Glutamatergic neuron (in vitro differentiated cells): ENCODE results near the gene C17orf107. TPM values are rescaled to one million over a fixed set of nuclear protein-coding genes. Genes with fewer than 3 reads are reported as not detected.
"Not testable (repeated sequence)": the region's sequence is repeated elsewhere in the genome, so short reads cannot be mapped to it uniquely, and the experiment has no call there.

Experiments used
- DNase-seq: peaks from one replicate; pipeline ENCODE4 v3.0.0; 2022
- H3K27ac Mint-ChIP-seq: one replicate; pipeline ENCODE4 v1.8.0; 2020; ENCODE audit warnings: mild to moderate bottlenecking, mixed read lengths, inconsistent platforms; ENCODE audit not compliant: unreplicated experiment
- H3K27me3 Mint-ChIP-seq: one replicate; pipeline ENCODE4 v1.8.0; 2020; ENCODE audit warnings: mild to moderate bottlenecking, moderate library complexity, mixed read lengths, inconsistent platforms; ENCODE audit not compliant: unreplicated experiment
- H3K36me3 Mint-ChIP-seq: one replicate; pipeline ENCODE4 v1.8.0; 2020; ENCODE audit warnings: mild to moderate bottlenecking, mixed read lengths, inconsistent platforms; ENCODE audit not compliant: unreplicated experiment
- H3K4me1 Mint-ChIP-seq: one replicate; pipeline ENCODE4 v1.8.0; 2020; ENCODE audit warnings: mild to moderate bottlenecking, low read depth, mixed read lengths, inconsistent platforms; ENCODE audit not compliant: unreplicated experiment
- H3K4me3 Mint-ChIP-seq: one replicate; pipeline ENCODE4 v1.8.0; 2020; ENCODE audit warnings: mild to moderate bottlenecking, mixed read lengths, inconsistent platforms; ENCODE audit not compliant: unreplicated experiment
- H3K9me3 Mint-ChIP-seq: one replicate; pipeline ENCODE4 v1.8.0; 2020; ENCODE audit warnings: mild to moderate bottlenecking, moderate library complexity, mixed read lengths, inconsistent platforms; ENCODE audit not compliant: unreplicated experiment
- total RNA-seq: library from RNA; stranded (reverse); fragmentation: NEBNext Ultra II Directional; extraction: Animal tissue kit (Norgen Biotek cat#: 25700); gene quantifications from one replicate; pipeline ENCODE4 v1.2.1, GENCODE V29; 2021; ENCODE audit not compliant: unreplicated experiment
- TF ChIP-seq, protein P1 (sequence below): fragments of 200-600 bp; sonication (generic); IDR thresholded peaks from one replicate; pipeline ENCODE4 v1.5.0; 2021; ENCODE audit not compliant: partially characterized antibody, unreplicated experiment

C17orf107 gene
- total RNA-seq, 1 donor from 2014 or later, result 11.1 TPM

DNA sequence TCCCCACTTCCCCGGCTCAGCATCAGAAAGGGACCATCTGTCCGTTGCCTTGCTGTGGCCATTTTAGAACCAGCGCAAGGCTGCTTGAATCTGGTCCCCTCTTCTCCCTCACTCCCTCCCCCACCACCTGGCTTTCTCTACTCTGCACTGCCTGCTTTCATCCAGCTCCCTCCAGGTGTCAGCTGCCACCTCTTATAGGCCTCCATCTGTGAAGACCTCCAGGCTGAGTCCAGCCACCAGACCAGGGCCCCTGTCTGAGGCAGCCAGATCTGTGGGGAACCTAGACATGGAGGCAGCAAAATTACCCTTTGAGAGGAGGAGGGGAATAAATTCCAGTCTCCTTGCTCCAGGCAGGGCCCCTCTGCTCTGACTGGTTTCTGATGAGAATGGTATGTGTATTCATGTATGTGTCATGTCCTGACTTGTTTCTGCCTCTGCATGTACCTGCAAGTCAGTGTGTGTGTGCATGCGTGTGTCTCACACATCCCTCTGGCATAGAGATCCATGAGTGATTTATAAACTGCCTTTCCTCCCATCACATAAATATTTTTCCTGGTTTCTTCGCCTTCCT is 45.1 kb upstream of the C17orf107 start:
- H3K27ac Mint-ChIP-seq, result peak overlapping the region; percentile 92
- H3K27me3 Mint-ChIP-seq, result peaks cover 15% of the 10 kb centered on the region
- TF ChIP-seq, protein P1, sequence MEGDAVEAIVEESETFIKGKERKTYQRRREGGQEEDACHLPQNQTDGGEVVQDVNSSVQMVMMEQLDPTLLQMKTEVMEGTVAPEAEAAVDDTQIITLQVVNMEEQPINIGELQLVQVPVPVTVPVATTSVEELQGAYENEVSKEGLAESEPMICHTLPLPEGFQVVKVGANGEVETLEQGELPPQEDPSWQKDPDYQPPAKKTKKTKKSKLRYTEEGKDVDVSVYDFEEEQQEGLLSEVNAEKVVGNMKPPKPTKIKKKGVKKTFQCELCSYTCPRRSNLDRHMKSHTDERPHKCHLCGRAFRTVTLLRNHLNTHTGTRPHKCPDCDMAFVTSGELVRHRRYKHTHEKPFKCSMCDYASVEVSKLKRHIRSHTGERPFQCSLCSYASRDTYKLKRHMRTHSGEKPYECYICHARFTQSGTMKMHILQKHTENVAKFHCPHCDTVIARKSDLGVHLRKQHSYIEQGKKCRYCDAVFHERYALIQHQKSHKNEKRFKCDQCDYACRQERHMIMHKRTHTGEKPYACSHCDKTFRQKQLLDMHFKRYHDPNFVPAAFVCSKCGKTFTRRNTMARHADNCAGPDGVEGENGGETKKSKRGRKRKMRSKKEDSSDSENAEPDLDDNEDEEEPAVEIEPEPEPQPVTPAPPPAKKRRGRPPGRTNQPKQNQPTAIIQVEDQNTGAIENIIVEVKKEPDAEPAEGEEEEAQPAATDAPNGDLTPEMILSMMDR, result no peak
- H3K36me3 Mint-ChIP-seq, result no peaks in the 10 kb centered on the region
- DNase-seq, result peak; percentile 49
- peaks cover 7% of the 10 kb centered on the region for H3K9me3 Mint-ChIP-seq
- H3K4me1 Mint-ChIP-seq, result peaks cover 36% of the 10 kb centered on the region
- H3K4me3 Mint-ChIP-seq, result peak overlapping the region; percentile 59

DNA sequence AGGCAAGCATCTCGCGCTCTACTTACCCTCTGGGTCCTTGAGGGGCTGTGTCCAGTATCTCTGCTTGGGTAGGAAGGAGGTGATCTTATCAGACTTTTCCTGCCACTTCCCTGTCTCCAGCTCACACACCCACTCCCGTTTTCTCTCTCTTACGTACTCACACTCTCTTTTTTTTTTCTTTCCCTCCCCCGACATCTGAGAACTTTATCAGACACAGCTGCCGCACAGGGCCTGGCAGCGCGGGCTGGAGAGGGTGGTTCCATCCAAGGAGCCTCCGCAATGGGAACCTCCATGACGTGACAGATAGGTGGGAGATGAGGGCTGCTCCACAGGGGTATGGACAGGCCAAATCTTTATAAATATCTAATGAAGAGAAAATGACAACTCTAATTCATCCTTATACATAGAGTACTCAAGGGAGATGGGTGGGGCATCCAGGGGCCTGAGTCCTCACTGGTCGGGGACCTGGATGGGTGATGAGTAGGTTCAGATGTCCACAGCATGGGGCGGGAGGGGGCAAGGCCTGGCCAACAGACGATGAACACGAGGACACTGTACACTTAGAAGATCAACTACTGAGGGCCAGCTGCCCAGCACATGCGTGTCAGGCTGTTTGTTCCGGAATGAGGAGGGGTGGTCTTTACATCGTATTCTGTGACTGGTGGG is 42.9 kb upstream of the C17orf107 start:
- no peak for DNase-seq
- peaks cover 7% of the 10 kb centered on the region for H3K9me3 Mint-ChIP-seq
- peaks cover 41% of the 10 kb centered on the region for H3K4me1 Mint-ChIP-seq
- peaks cover 15% of the 10 kb centered on the region for H3K27me3 Mint-ChIP-seq
- H3K4me3 Mint-ChIP-seq, result no peak overlapping the region
- H3K36me3 Mint-ChIP-seq, result no peaks in the 10 kb centered on the region
- H3K27ac Mint-ChIP-seq, result peak overlapping the region; percentile 53
- TF ChIP-seq, protein P1, result no peak

DNA sequence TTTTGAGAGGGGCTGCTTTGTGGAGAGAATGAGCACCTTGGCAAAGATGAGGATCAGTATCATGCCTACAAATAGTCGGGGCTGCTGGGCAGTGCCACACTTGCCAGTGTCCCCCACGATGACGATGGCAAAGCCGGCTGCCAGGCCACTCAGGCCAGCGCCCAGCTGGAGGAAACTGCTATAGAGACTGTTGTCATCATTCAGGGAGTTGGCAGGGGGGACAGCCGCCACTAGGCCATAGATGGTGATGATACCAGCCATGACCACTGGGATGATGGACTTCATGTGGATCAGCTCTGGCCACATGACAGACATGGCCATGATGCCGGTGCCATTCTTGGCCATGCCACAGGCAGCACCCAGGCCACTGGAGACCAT is 42.4 kb upstream of the C17orf107 start:
- Mint-ChIP-seq H3K27me3 (peaks cover 15% of the 10 kb centered on the region), H3K27ac (peak overlapping the region; percentile 53), H3K4me1 (peaks cover 41% of the 10 kb centered on the region), H3K4me3 (no peak overlapping the region), H3K36me3 (no peaks in the 10 kb centered on the region), H3K9me3 (peaks cover 7% of the 10 kb centered on the region)
- TF ChIP-seq, protein P1, result no peak
- no peak for DNase-seq

DNA sequence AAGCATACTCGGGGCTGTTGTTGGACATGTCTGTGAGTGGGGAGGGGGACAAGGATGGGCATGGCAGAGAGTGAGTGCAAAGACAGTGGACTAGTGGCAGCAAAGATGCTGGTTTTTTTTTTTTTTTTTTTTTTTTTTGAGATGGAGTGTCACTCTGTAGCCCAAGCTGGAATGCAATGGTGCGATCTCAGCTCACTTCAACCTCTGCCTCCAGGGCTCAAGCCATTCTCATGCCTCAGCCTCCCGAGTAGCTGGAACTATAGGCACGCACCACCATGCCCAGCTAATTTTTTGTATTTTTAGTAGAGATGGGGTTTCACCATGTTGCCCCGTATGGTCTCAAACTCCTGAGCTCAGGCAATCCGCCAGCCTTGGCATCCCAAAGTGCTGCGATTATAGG is 42.0 kb upstream of the C17orf107 start:
- Mint-ChIP-seq H3K4me1 (peaks cover 41% of the 10 kb centered on the region), H3K27me3 (peaks cover 12% of the 10 kb centered on the region)
- not testable (repeated sequence) for H3K9me3 Mint-ChIP-seq, H3K4me3 Mint-ChIP-seq, DNase-seq, H3K27ac Mint-ChIP-seq, H3K36me3 Mint-ChIP-seq

DNA sequence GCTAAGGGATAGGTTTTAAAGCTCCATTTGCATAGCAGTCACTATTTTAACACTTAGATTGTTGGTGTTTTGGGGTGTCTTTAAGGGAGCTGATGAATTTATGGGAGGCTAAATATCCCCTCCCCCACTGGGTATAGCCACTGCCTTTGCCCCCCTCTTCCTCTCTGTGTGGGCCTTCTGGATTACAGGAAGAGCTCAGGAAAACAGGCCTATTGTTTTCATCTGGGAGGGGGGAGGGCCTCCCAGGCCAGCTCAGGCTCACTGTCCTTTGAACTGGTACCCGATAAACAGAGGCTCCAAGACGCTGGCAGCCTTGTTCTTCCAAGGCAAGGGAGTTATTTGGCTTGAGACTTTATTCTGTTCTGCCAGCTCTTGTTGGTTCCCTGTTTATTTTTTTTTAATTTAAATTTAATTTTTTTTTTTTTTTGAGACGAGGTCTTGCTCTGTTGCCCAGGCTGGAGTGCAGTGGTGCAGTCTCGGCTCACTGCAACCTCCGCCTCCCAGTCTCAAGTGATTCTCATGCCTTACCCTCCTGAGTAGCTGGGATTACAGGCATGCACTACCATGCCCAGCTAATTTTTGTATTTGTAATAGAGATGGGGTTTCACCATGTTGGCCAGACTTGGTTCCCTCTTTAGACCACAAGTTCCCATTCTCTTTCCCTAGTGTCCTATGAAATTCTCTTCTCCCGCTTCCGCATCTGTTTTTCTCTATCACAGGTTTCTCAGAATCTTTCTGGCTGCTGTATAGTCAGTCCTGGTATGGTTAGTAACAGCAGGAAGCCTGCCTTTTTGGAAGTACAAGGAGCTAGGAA is 41.1 kb upstream of the C17orf107 start:
- no peak overlapping the region for H3K4me3 Mint-ChIP-seq
- TF ChIP-seq, protein P1, result no peak
- no peaks in the 10 kb centered on the region for H3K36me3 Mint-ChIP-seq
- H3K9me3 Mint-ChIP-seq, result peaks cover 7% of the 10 kb centered on the region
- peaks cover 12% of the 10 kb centered on the region for H3K27me3 Mint-ChIP-seq
- H3K4me1 Mint-ChIP-seq, result peaks cover 41% of the 10 kb centered on the region
- no peak for DNase-seq
- no peak overlapping the region for H3K27ac Mint-ChIP-seq
